HCT116 (cell line): Measurements from ENCODE around the gene ATOH8.

Experiments used
- EZH2phosphoT487 ChIP-seq: fragments of 200-600 bp; IDR thresholded peaks from 2 replicates; pipeline ENCODE4 v1.6.1; 2018; ENCODE audit warnings: antibody characterized with exemption, borderline replicate concordance
- JUND ChIP-seq: IDR thresholded peaks from 2 replicates; pipeline ENCODE4 v1.6.1; 2012
- POLR2A ChIP-seq: IDR thresholded peaks from 2 replicates; pipeline ENCODE4 v1.7.0; 2011; ENCODE audit warnings: borderline replicate concordance; ENCODE audit not compliant: insufficient read depth, insufficient read length; ENCODE audit errors: extremely low read depth
- POLR2AphosphoS5 ChIP-seq: IDR thresholded peaks from 2 replicates; pipeline ENCODE4 v1.6.1; 2011; ENCODE audit warnings: mild to moderate bottlenecking, low read depth, low read length, moderate library complexity
- SP1 ChIP-seq: IDR thresholded peaks from 2 replicates; pipeline ENCODE4 v1.6.1; 2012; ENCODE audit warnings: low read depth
- TCF7L2 ChIP-seq: IDR thresholded peaks from 2 replicates; pipeline ENCODE4 v1.7.0; 2011; ENCODE audit warnings: borderline replicate concordance, inconsistent platforms; ENCODE audit not compliant: insufficient read depth, insufficient read length; ENCODE audit errors: extremely low read depth
- YY1 ChIP-seq: IDR thresholded peaks from 2 replicates; pipeline ENCODE4 v1.6.1; 2011; ENCODE audit warnings: low read length, low read depth, moderate library complexity, mild to moderate bottlenecking; ENCODE audit not compliant: insufficient replicate concordance; ENCODE audit errors: extremely low read depth
- TF ChIP-seq, protein P1 (sequence below): IDR thresholded peaks from 2 replicates; pipeline ENCODE4 v1.6.1; 2012; ENCODE audit warnings: low read depth
- TF ChIP-seq, protein P2 (sequence below), 3 experiments: fragments of 200-600 bp in 1 of 3; sonication (generic) in 1 of 3; IDR thresholded peaks in 2 of 3; conservative IDR thresholded peaks in 1 of 3; 2 replicates each; pipeline ENCODE4 v1.5.1; 2012 to 2017; ENCODE audit warnings: low read depth in 2 of 3, low read length in 2 of 3, antibody characterized with exemption in 1 of 3, borderline replicate concordance in 1 of 3, control low read depth in 1 of 3, mild to moderate bottlenecking in 1 of 3, mixed read lengths in 1 of 3, mixed run types in 1 of 3, moderate library complexity in 1 of 3; ENCODE audit not compliant: insufficient read depth in 1 of 3
- TF ChIP-seq, protein P3 (sequence below): IDR thresholded peaks from 2 replicates; pipeline ENCODE4 v1.6.1; 2012

DNA sequence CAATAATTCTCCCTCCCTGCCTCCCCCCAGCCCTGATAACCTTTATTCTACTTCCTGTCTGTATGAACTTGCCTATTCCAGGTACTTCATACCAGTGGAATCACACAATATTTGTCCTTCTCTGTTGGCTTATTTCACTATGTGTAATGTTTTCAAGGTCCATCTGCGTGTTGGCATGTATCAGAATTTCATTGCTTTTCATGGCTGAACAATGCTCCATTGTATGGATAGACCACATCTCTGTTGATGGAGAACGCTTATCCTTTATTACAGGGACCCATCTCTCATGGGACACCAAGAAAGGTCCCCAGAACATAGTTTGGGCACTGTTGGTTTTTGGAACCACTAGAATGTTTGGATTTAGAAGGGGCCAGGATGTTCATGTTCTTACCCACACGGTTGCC, 40.2 kb downstream of the ATOH8 start:
- TF ChIP-seq, protein P1, sequence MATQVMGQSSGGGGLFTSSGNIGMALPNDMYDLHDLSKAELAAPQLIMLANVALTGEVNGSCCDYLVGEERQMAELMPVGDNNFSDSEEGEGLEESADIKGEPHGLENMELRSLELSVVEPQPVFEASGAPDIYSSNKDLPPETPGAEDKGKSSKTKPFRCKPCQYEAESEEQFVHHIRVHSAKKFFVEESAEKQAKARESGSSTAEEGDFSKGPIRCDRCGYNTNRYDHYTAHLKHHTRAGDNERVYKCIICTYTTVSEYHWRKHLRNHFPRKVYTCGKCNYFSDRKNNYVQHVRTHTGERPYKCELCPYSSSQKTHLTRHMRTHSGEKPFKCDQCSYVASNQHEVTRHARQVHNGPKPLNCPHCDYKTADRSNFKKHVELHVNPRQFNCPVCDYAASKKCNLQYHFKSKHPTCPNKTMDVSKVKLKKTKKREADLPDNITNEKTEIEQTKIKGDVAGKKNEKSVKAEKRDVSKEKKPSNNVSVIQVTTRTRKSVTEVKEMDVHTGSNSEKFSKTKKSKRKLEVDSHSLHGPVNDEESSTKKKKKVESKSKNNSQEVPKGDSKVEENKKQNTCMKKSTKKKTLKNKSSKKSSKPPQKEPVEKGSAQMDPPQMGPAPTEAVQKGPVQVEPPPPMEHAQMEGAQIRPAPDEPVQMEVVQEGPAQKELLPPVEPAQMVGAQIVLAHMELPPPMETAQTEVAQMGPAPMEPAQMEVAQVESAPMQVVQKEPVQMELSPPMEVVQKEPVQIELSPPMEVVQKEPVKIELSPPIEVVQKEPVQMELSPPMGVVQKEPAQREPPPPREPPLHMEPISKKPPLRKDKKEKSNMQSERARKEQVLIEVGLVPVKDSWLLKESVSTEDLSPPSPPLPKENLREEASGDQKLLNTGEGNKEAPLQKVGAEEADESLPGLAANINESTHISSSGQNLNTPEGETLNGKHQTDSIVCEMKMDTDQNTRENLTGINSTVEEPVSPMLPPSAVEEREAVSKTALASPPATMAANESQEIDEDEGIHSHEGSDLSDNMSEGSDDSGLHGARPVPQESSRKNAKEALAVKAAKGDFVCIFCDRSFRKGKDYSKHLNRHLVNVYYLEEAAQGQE = no peak
- TF ChIP-seq TCF7L2 = no peak
- no peak for TF ChIP-seq POLR2A
- TF ChIP-seq, protein P2, sequence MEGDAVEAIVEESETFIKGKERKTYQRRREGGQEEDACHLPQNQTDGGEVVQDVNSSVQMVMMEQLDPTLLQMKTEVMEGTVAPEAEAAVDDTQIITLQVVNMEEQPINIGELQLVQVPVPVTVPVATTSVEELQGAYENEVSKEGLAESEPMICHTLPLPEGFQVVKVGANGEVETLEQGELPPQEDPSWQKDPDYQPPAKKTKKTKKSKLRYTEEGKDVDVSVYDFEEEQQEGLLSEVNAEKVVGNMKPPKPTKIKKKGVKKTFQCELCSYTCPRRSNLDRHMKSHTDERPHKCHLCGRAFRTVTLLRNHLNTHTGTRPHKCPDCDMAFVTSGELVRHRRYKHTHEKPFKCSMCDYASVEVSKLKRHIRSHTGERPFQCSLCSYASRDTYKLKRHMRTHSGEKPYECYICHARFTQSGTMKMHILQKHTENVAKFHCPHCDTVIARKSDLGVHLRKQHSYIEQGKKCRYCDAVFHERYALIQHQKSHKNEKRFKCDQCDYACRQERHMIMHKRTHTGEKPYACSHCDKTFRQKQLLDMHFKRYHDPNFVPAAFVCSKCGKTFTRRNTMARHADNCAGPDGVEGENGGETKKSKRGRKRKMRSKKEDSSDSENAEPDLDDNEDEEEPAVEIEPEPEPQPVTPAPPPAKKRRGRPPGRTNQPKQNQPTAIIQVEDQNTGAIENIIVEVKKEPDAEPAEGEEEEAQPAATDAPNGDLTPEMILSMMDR (IDR thresholded peaks at IDR 0.05 in 2 of 3, conservative IDR thresholded peaks at IDR 0.05 in 1 of 3; ENCODE audit: borderline replicate concordance in 1 of 3, insufficient read depth in 1 of 3, low read depth in 2 of 3, low read length in 2 of 3) = no peak
- TF ChIP-seq EZH2phosphoT487 = no peak
- TF ChIP-seq SP1 = no peak
- TF ChIP-seq POLR2AphosphoS5 = no peak
- TF ChIP-seq JUND = no peak
- TF ChIP-seq, protein P3, sequence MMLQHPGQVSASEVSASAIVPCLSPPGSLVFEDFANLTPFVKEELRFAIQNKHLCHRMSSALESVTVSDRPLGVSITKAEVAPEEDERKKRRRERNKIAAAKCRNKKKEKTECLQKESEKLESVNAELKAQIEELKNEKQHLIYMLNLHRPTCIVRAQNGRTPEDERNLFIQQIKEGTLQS = no peak
- TF ChIP-seq YY1 = no peak
